Testis (tissue), 3 donors: Measurements from ENCODE around the gene BMERB1. TPM values are rescaled to one million over a fixed set of nuclear protein-coding genes. Genes with fewer than 3 reads are reported as not detected.
"Not testable (repeated sequence)": the region's sequence is repeated elsewhere in the genome, so short reads cannot be mapped to it uniquely, and the experiment has no call there.

Experiments
- DNase-seq: peaks from one replicate; pipeline ENCODE4 v3.0.0-alpha.2; 2019
- H3K27ac ChIP-seq, 2 donors: fragments of 200-600 bp; sonication (generic); one replicate each; pipeline ENCODE4 v1.5.1; 2019
- H3K27me3 ChIP-seq: fragments of 200-600 bp; sonication (generic); one replicate; pipeline ENCODE4 v1.5.1; 2019
- H3K36me3 ChIP-seq: fragments of 200-600 bp; sonication (generic); one replicate; pipeline ENCODE4 v1.5.1; 2017; ENCODE audit warnings: low read depth; ENCODE audit errors: missing control alignments
- H3K4me1 ChIP-seq: fragments of 200-600 bp; sonication (generic); one replicate; pipeline ENCODE4 v1.5.1; 2019
- H3K4me3 ChIP-seq, 2 donors: fragments of 200-600 bp; sonication (generic); one replicate each; pipeline ENCODE4 v1.5.1; 2017 to 2019
- H3K9me3 ChIP-seq: fragments of 200-600 bp; sonication (generic); one replicate; pipeline ENCODE4 v1.5.1; 2017
- POLR2A ChIP-seq: fragments of 450-650 bp; IDR thresholded peaks from one replicate; pipeline ENCODE4 v1.6.1; 2017; ENCODE audit warnings: antibody characterized with exemption, mild to moderate bottlenecking, moderate library complexity
- WGBS, 2 donors: methylation state at CpG; one replicate each; pipeline ENCODE4 v1.1.5; 2018; 5-methylcytosine and 5-hydroxymethylcytosine counted together
- intact Hi-C: fragments of 100-400 bp; cut with DNase I; formaldehyde crosslinking; loops from one replicate; pipeline ENCODE4 v1.15.1; 2023; ENCODE audit warnings: low total_unique reads
- polyA plus RNA-seq: library from polyadenylated mRNA; stranded (reverse); fragments of 350-450 nt; fragmentation: Illumina TruSeq; extraction: RNeasy Lipid Tissue Mini Kit (QIAGEN cat#74804); gene quantifications from one replicate; pipeline ENCODE4 v1.2.3, GENCODE V29; 2014; ENCODE audit warnings: low read depth, low replicate concordance; ENCODE audit not compliant: insufficient read depth
- total RNA-seq, 2 donors: library from RNA; depleted of rRNA; stranded (reverse); fragments of >200 nt; gene quantifications; one replicate each; pipeline ENCODE4 v1.2.3, GENCODE V29; 2016
- TF ChIP-seq, protein P1 (sequence below), 3 experiments: fragments of 450-650 bp in 2 of 3; fragments of 200-600 bp in 1 of 3; sonication (generic) in 1 of 3; IDR thresholded peaks; one replicate each; pipeline ENCODE4 v1.5.1; 2016 to 2019; ENCODE audit warnings: antibody characterized with exemption in 3 of 3, mild to moderate bottlenecking in 2 of 3, moderate library complexity in 1 of 3

Gene BMERB1
- total and polyA plus RNA-seq, 3 donors from 2014 or later: 54.1 to 102 (median 63.1) TPM

DNA sequence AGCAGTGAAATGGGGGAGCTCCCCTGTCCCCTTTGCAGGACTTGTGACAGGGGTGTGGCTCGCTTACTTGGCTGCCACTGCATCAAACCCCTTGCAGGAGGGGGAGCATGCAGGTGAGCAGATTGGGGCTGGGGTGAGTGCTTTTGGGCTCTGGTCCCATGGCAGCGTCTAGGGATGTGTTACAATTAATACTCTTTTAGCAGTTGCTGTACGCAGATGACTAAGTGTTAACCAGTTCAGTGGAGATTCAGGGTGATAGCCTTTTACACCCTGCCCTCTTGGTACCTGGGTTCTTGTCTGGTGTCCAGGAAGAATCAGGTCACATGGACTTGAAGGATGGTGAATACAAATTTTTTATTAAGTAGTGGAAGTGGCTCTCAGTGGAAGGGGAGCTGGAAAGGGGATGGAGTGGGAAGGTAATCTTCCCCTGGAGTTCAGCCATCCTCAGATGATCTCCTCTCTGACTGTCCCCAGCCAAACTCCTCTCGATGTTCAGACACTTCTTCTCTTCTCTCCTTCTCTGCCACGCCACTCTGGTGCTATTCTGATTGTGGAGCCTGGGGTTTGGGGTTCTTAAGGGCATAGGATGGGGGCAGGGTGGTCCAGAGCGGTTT lies 108.5 kb downstream of the BMERB1 start:
- TF ChIP-seq POLR2A: no peak
- TF ChIP-seq, protein P1, sequence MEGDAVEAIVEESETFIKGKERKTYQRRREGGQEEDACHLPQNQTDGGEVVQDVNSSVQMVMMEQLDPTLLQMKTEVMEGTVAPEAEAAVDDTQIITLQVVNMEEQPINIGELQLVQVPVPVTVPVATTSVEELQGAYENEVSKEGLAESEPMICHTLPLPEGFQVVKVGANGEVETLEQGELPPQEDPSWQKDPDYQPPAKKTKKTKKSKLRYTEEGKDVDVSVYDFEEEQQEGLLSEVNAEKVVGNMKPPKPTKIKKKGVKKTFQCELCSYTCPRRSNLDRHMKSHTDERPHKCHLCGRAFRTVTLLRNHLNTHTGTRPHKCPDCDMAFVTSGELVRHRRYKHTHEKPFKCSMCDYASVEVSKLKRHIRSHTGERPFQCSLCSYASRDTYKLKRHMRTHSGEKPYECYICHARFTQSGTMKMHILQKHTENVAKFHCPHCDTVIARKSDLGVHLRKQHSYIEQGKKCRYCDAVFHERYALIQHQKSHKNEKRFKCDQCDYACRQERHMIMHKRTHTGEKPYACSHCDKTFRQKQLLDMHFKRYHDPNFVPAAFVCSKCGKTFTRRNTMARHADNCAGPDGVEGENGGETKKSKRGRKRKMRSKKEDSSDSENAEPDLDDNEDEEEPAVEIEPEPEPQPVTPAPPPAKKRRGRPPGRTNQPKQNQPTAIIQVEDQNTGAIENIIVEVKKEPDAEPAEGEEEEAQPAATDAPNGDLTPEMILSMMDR (IDR thresholded peaks at IDR 0.05): no peak
- WGBS, 2 donors: 96 to 99% methylated on average over 5 to 6 of the region's 6 CpGs
- no peak for DNase-seq
- Histone ChIP-seq H3K4me1 (peaks cover 5% of the 10 kb centered on the region), H3K4me3 (no peak overlapping the region), H3K36me3 (no peaks in the 10 kb centered on the region), H3K9me3 (no peaks in the 10 kb centered on the region), H3K27me3 (no peaks in the 10 kb centered on the region), H3K27ac (no peak overlapping the region)
- intact Hi-C loops: no loop called here

DNA sequence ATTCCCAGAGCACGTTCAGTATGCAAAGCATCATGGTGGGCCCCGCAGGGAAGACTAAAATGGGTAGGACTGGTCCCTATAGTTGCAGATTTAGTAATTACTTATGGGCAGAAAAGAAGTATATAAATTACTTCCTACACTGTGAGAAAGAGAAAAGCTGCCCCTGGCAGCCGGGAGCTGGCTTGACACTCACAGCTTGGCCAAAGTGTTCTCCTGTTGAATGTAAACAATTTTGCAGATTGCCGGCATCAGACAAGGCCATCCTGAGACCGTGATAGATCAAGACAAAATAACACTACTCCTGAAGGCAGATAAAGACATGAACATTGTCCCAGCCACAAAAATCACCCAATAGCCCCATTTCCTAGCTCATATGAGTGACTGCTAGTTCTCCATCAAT lies 110.0 kb downstream of the BMERB1 start:
- H3K9me3 ChIP-seq: no peaks in the 10 kb centered on the region
- WGBS, 2 donors: 78 to 95% methylated on average over 5 of the region's 5 CpGs
- H3K27ac ChIP-seq: no peak overlapping the region
- DNase-seq: no peak
- peaks cover 5% of the 10 kb centered on the region for H3K4me1 ChIP-seq
- no peak overlapping the region for H3K4me3 ChIP-seq
- H3K27me3 ChIP-seq: no peaks in the 10 kb centered on the region
- intact Hi-C loops: no loop called here
- no peak for TF ChIP-seq POLR2A
- TF ChIP-seq, protein P1 (IDR thresholded peaks at IDR 0.05): no peak
- H3K36me3 ChIP-seq: no peaks in the 10 kb centered on the region

DNA sequence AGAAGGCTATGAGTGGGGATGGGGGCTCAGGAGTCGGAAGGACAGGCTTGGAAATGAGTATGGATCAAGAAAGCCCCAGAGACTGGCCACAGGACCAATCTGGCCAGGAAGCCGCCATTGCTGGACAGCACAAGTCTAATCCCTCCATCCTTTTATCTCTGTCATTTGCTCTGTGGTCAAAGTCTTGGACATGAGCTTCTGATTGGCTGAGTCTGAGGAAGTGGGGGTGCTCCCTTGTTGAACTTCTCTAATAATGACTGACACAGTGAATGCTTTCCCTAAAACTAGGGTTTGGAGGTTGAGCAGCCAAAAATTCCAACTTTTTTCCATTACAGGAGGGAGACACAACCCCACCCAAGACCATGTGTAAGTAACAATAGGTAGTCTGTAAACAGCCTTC lies 111.2 kb downstream of the BMERB1 start:
- H3K9me3 ChIP-seq: no peaks in the 10 kb centered on the region
- DNase-seq: no peak
- H3K36me3 ChIP-seq: no peaks in the 10 kb centered on the region
- 100% methylated on average over 2 of the region's 2 CpGs for WGBS, 2 donors
- intact Hi-C loops: no loop called here
- no peaks in the 10 kb centered on the region for H3K27me3 ChIP-seq
- H3K4me1 ChIP-seq: peaks cover 5% of the 10 kb centered on the region
- H3K27ac ChIP-seq: no peak overlapping the region
- TF ChIP-seq, protein P1 (IDR thresholded peaks at IDR 0.05): no peak
- no peak for TF ChIP-seq POLR2A
- no peak overlapping the region for H3K4me3 ChIP-seq

DNA sequence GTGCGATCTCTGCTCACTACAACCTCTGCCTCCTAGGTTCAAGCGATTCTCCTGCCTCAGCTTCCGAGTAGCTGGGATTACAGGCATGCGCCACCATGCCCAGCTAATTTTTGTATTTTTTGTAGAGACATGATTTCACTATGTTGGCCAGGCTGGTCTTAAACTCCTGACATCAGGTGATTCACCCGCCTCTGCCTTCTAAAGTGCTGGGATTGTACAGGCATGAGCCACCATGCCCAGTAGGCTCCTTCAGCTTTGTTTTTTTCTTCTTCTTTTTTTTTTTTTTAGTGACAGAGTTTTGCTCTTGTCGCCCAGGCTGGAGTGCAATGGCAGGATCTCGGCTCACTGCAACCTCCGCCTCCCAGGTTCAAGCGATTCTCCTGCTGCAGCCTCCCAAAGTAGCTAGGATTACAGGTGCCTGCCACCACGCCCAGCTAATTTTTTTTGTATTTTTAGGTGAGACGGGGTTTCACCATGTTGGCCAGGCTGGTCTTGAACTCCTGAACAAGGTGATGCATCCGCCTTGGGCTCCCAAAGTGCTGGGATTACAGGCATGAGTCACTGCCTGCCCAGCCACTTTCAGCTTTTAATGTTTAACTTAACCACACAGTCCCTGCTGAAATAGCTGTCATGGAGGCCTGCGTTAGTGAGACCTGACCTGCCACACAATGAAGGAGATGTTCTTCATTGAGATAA lies 112.8 kb downstream of the BMERB1 start:
- 91 to 94% methylated on average over 8 to 13 of the region's 13 CpGs for WGBS, 2 donors
- H3K36me3 ChIP-seq, H3K27me3 ChIP-seq, intact Hi-C loops, H3K4me1 ChIP-seq, H3K9me3 ChIP-seq, DNase-seq, H3K4me3 ChIP-seq: not testable (repeated sequence)
- H3K27ac ChIP-seq: peak overlapping the region in 1 of 2 donors; percentile 14

DNA sequence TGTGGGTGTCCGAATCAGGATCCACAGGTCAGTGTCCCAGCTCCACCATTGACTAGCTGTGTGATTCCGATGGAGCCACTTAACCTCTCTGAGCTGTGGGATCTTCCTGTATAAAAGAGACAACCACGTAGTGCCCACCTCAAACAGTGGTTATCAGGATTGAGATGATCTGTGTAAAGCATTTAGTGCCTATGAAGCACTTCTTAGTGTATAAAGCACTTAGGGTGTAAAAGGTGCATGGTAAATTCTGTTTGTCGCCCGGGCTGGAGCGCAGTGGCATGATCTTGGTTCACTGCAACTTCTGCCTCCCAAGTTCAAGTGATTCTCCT lies 113.3 kb downstream of the BMERB1 start:
- WGBS, 2 donors: 92 to 94% methylated on average over 6 of the region's 6 CpGs

More for the DNA sequence above, 113.3 kb downstream of the BMERB1 start:
- H3K27me3 ChIP-seq: no peaks in the 10 kb centered on the region
- intact Hi-C loops: no loop called here
- H3K27ac ChIP-seq: no peak overlapping the region
- peaks cover 5% of the 10 kb centered on the region for H3K4me1 ChIP-seq
- H3K9me3 ChIP-seq: no peaks in the 10 kb centered on the region
- no peaks in the 10 kb centered on the region for H3K36me3 ChIP-seq
- no peak for TF ChIP-seq POLR2A
- TF ChIP-seq, protein P1 (IDR thresholded peaks at IDR 0.05): no peak
- no peak for DNase-seq
- H3K4me3 ChIP-seq: no peak overlapping the region
